ENCODE results near the gene MTF1. TPM values are rescaled to one million over a fixed set of nuclear protein-coding genes. Genes with fewer than 3 reads are reported as not detected.

MTF1 gene
- total RNA-seq, 1 donor from 2014 or later = 31.7 TPM

GRCh38 chr1:37836788-37837187, 22.6 kb downstream of the MTF1 start:
- intact Hi-C loops (cut with micrococcal nuclease) = no loop called here

DNA sequence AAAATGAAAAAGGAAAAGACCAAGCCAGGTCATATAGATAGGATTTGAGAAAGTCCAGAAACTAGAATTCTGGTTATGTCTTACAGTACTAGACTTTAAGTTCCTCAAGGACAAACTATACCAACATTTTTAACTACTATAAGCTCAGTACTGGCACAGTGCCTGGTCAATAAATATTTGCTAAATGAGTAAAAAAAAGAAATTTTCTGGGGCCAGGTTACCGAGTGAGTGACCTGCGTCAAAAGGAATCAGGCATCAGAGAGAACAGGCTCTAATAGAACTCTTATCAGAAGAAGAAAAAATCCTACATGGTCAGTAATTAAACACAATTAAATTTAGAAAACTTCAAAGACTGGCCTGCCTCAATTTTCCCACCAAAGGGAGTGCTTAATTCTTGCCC, 27.6 kb downstream of the MTF1 start:
- intact Hi-C loops (cut with micrococcal nuclease) = no loop called here

DNA sequence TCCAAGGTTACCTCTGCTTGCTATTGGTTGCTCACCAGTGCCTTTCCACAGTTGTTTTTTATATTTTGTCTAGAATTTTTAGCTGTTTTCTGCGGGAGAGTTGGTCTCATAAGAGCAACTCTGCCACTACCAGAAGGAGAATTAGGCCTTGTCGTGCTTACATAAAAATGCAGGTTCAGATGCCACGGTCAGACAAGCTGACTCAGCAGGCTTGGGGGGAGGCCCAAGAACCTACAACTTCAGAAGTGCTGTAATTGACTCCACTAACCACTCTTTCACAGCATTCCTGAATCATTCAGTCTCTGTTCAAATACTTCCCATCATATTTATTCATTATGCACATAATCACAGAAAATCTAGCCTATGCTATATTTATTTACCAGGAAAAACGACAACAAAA, 28.3 kb downstream of the MTF1 start:
- intact Hi-C loops (cut with micrococcal nuclease) = no loop called here

DNA sequence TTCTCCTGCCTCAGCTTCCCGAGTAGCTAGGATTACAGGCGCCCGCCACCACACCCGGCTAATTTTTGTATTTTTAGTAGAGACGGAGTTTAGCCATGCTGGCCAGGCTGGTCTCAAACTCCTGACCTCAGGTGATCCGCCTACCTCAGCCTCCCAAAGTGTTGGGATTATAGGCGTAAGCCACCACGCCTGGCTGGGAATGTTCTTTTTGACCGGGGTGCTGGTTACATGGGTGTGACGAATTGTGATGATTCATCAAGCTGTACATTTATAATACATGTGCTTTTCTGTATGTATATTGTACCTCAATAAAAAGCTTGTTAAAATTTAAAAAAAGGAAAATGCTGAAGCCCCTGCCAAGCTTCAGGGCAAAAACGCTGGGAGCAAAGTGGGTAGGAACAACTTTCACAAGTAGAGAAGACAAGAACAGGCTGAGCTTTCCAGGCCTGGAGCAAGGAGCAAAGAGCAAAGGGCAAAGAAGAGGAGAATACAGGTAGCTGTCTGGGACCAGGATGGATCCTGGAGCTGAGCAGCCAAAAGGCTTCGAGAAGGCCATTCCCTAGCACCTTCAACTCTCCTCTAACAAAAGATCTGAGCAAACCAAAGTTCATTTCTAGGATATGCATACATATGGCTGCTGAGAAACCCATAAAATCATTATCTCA, 30.9 kb downstream of the MTF1 start:
- intact Hi-C loops (cut with micrococcal nuclease) = no loop called here

GRCh38 chr1:37825506-37825905, 33.9 kb downstream of the MTF1 start:
- intact Hi-C loops (cut with micrococcal nuclease) = no loop called here

DNA sequence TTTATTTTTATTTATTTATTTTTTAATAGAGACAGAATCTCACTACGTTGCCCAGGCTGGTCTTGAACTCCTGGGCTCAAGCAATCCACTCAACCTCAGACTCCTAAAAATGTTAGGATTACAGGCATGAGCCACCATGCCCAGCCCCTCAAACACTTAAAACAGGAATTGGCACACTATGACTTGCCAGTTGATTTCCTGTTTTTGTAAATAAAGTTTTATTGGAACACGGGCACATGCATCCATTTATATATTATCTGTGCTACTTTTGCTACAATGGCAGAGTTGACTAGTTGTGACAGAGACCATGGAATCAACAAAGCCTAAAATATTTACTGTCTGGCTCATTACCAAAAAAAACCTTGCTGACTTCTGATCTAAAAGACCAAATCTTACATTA, 35.4 kb downstream of the MTF1 start:
- intact Hi-C loops (cut with micrococcal nuclease) = no loop called here

DNA sequence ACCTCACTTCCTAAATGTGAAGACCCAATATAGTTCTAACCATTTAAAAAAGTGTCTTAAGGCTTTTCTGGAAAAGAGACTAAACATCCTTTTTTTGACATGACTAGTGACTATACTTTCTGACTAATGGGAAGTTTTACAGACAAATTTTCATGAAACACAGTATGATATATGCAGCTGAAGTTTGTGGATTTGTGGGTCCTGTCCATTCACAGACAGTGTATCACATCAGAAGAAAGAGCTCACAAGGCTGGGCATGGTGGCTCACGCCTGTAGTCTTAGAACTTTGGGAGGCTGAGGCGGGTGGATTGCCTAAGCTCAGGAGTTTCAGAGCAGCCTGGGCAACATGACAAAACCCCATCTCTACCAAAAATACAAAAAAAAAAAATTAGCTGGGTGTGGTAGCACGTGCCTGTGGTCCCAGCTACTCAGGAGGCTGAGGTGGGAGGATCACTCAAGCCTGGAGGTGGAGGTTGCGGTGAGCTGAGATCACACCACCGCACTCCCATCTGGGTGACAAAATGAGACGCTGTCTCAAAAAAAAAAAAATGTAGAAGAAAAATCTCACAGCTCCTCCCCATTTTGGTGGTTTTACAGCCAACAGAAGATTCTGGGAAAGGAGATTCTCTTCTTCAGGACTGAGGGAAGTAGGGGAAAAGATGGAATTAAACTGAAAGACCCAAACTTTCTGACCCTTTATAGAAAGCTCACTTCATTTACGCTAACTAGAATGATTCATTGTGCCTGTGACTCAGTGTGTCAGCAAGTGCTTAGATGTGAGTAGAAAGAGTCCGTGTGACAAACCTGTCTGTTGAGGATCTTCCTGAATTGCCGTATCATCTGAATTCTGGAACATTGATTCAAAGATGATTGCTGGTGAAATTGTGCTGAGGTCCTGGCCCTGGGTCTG, 36.2 kb downstream of the MTF1 start:
- intact Hi-C loops (cut with micrococcal nuclease) = no loop called here

DNA sequence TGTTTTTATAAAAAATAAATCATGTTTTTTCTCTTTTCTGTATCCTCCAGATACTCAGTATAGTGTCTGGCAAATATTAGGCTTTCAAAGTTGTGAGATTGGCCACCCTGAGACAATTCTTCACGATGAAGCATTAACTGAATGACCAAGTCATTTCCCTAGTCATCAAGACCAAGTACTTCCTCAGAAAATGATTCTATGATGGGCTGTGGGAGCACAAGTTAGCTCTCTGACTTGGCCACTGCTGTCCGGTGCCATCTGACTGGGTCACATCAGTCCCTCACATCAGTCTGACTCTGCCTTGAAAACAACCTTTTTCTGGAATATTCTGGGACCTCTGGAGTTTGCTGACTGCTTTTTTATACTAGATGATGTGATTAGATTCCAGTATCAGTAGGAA, 37.9 kb downstream of the MTF1 start:
- intact Hi-C loops (cut with micrococcal nuclease) = no loop called here

- intact Hi-C loops (cut with micrococcal nuclease) = no loop called here
Observed at GRCh38 chr1:37817481-37817880, 41.9 kb downstream of the MTF1 start.

- intact Hi-C loops (cut with micrococcal nuclease) = no loop called here
Observed at GRCh38 chr1:37814252-37814651, 45.1 kb downstream of the MTF1 start.

DNA sequence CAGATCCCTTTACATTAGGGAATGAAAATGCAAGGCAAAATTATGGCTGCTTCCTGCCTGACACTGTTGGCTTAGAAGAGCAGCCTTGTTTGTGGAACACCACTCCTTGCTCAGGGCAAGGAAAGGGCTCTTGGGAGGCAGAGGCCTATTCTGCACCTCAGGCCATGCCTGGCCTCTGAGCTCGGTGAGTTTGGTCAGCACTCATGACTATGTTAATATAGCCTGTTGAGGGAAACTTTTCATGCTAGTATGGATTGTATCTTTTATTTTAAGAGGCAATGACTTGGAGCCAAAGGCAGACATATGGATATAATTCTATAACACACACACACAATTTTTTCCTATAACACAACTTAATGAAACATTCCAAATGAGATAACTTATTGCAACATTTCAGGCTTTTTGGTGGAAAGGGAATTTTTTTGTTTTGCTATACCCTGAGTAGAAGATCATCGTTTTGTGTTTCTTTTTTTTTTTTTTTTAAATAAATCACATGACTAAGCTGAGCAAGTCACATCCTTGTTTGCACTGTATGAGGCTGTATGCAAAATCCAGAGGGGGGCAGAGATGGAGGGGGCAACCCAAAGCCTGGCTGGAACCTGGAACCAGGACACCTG, 45.8 kb downstream of the MTF1 start:
- intact Hi-C loops (cut with micrococcal nuclease) = no loop called here

DNA sequence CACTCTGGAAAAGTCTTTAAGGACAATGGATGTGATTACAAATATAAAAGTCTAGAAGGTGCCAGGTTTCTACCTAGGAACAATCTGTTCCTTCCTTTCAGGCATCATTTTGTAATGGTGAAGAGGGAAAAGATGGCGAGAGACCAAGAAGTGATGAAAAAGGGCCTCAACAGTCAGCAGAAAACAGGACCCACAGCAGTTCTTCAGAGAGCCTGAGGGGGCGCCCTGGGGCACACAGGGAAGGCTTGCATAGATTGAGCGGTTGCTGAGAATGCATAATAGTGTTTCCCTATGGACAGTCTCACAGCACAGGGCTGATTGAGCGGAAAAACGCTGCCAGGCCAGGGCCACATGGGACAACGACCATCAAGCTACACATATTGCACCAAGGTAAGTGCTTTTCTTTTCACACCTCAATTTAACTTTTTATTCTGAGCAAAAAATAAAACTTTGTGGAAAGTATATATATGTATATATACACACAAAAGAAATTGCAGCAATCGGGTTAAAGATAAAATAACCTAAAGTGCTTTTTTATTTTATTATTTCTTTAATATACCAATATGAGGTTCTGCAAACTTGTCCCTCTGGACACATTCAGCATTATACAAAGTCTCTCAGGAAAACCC, 48.3 kb downstream of the MTF1 start:
- intact Hi-C loops (cut with micrococcal nuclease) = loop anchor here (1.0 to 2.0 kb wide), 8 partner anchors 40 to 332 kb away; partner anchors contain the start of genes GNL2, INPP5B and SF3A3

DNA sequence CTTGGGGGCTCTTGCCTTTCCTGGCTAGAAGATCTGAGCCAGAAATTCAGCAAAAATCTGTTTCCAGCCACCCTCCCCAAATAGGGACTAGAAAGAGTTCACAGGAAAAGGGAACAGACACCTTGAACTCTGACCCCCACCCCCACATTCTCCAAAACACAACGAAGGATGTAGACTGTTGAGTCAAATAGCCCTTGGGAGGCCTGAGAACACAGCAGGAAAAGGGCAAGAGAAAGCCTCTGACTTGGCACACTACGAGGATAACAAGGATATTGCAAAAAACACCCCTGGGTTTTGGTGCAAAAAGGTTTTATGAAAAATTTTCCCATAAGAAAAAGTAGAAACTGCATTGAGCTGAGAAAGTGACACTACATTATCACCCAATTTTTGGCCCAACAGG, 49.5 kb downstream of the MTF1 start:
- intact Hi-C loops (cut with micrococcal nuclease) = loop anchor here (2.0 to 5.0 kb wide), 6 partner anchors 15 to 1423 kb away; partner anchors contain the start of genes GNL2, STK40 and UTP11

DNA sequence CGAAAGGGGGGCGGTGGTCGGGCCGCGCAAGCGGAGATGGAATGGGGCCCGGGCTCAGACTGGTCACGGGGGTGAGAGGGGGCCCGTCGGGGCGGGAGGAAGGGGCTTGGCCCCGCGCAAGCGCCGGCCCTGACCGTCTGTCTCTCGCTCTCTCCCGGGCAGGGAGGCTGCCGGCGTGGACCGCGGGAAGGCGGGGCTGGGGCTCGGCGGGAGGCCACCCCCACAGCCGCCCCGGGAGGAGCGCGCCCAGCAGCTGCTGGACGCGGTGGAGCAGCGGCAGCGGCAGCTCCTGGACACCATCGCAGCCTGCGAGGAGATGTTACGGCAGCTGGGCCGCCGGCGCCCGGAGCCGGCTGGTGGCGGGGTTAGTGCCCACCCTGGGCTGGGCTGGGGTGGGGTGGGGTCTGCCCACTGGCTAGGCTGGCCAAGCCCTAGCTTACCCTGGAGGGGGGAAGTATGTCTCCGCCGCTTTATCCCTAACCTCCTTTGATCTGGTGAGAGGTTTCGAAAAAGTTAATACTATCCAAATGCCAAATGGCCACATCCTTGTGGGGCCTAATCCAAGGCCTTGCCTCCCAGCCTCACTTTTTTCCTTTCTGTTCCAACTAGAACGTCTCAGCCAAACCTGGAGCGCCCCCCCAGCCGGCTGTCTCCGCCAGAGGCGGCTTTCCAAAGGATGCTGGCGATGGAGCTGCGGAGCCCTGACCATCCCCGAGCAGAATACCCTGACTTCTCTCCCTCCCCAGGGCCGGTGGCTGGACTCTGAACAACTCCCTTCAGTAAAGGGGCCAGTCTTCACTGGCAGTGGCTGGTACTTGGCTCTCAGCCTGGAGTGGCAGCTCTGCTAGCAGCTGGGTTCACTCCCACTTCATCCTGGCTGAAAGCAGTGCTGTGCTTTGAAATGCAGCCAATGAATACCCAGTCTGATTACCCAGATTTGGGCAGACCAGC, 50.7 kb downstream of the MTF1 start:
- intact Hi-C loops (cut with micrococcal nuclease) = loop anchor here (1.0 to 5.0 kb wide), 4 partner anchors 14 to 1421 kb away; partner anchors contain the start of genes RRAGC, STK40 and UTP11

GRCh38 chr1:37807555-37808368, 51.6 kb downstream of the MTF1 start, which contains the start of the genes C1orf122 and YRDC:
Gene C1orf122, plus strand, starts transcription at chr1:37807790. Its CDS starts 615 bp downstream, at chr1:37808405.
Gene YRDC, minus strand, starts transcription at chr1:37808208. Its CDS starts 28 bp downstream, at chr1:37808180.
- intact Hi-C loops (cut with micrococcal nuclease) = loop anchor here (1.0 to 5.0 kb wide), 8 partner anchors 13 to 1420 kb away; partner anchors contain the start of genes CDCA8, MTF1, RRAGC and SF3A3

DNA sequence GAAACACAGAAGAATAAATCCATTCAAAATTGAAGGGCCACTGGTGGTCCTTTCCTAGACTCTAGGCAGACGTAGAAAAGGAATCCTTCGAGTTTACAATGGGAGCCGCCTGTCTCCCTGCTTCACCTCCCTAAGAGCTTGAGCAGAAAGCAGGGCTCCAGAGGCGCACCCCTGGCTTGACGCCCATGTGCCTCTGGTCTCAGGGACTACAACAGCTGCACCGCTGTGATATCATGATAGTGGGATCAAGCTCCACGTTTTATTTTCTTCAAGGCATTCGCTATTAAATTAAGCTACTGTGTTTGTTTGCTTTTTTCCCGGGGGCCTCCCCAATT, 52.2 kb downstream of the MTF1 start:
- intact Hi-C loops (cut with micrococcal nuclease) = loop anchor here (1.0 to 5.0 kb wide), 5 partner anchors 52 to 1420 kb away; partner anchors contain the start of genes CDCA8, MTF1, SF3A3 and SNIP1

DNA sequence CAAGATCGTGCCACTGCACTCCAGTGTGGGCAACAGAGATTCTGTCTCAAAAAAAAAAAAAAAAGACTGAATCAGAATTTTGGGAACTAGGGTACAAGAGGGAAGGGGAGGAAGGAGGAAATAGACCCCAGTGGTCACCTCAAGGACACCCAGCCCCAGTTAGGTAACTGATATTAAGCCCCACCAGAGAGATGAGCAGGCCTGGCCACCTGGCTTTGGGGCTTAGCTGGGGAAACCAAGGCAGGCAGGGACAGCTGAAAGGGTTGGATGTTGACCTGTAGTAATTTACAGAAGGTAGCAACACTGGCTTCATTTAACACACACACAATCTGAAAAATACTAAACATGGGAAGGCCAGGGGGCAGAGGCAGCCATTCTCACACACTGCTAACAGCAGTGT, 57.0 kb downstream of the MTF1 start:
- intact Hi-C loops (cut with micrococcal nuclease) = no loop called here

DNA sequence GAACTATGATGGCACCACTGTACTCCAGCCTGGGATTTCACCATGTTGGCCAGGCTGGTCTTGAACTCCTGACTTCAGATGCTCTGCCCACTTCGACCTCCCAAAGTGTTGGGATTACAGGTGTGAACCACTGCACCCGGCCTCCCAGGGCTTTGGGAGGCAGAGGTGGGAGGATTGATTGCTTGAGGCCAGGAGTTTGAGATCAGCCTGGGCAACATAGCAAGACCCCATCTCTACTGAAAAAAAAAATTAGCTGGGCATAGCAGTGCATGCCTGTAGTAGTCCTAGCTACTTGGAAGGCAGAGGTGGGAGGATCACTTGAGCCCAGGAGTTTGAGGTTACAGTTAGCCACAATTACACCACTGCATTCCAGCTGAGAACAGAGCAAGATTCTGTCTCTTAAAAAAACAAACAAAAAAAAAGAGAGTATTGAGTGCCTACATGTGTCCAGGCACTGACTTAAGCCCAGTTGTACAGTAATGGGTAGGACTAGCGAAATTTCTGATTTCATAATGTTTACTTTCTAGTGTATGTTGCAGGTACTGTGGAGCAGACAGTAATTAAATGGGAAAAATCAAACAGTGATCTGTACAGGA, 61.5 kb downstream of the MTF1 start:
- intact Hi-C loops (cut with micrococcal nuclease) = no loop called here
